Upper lobe of right lung (tissue), 1 donor: ENCODE measurements around the gene OR8S1. TPM values are rescaled to one million over a fixed set of nuclear protein-coding genes. Genes with fewer than 3 reads are reported as not detected.
"Not testable (repeated sequence)": the region's sequence is repeated elsewhere in the genome, so short reads cannot be mapped to it uniquely, and the experiment has no call there.

Source experiments
- ATAC-seq: fragments of 200-7000 bp; cut with Tn5 transposase; one replicate; pipeline ENCODE4 v1.9.1; 2020; ENCODE audit warnings: mild to moderate bottlenecking, moderate library complexity
- DNase-seq: peaks from one replicate; pipeline ENCODE4 v3.0.0-alpha.2; 2020
- H3K27ac ChIP-seq: fragments of 200-600 bp; one replicate; pipeline ENCODE4 v1.8.0; 2022
- H3K27me3 ChIP-seq: fragments of 200-600 bp; one replicate; pipeline ENCODE4 v1.8.0; 2022; ENCODE audit warnings: mild to moderate bottlenecking
- H3K36me3 ChIP-seq: fragments of 200-600 bp; one replicate; pipeline ENCODE4 v1.8.0; 2022
- H3K4me1 ChIP-seq: fragments of 200-600 bp; one replicate; pipeline ENCODE4 v1.8.0; 2022
- H3K4me3 ChIP-seq: fragments of 200-600 bp; one replicate; pipeline ENCODE4 v1.8.0; 2022; ENCODE audit warnings: mild to moderate bottlenecking
- H3K9me3 ChIP-seq: fragments of 200-600 bp; one replicate; pipeline ENCODE4 v1.8.0; 2022
- CTCF ChIP-seq: fragments of 200-600 bp; IDR thresholded peaks from one replicate; pipeline ENCODE4 v1.8.0; 2022; ENCODE audit warnings: antibody characterized with exemption
- intact Hi-C: fragments of 100-400 bp; cut with DNase I; formaldehyde crosslinking; loops from one replicate; pipeline ENCODE4 v1.11.0; 2022
- total RNA-seq: library from RNA; stranded (reverse); fragmentation: NEBNext Ultra II Directional; extraction: Animal tissue kit (Norgen Biotek cat#: 25700); gene quantifications from one replicate; pipeline ENCODE4 v1.2.1, GENCODE V29; 2021
- donor health status: DM: no; HTN: yes; CAD: no; lungs with severe emphysema.

OR8S1 gene
- total RNA-seq, 1 donor from 2014 or later: not detected

GRCh38 chr12:48508987-48509386 lies 16.4 kb upstream of the OR8S1 start:
- Histone ChIP-seq H3K9me3 (no peaks in the 10 kb centered on the region), H3K4me3 (no peak overlapping the region), H3K4me1 (no peaks in the 10 kb centered on the region), H3K27me3 (no peaks in the 10 kb centered on the region), H3K27ac (no peak overlapping the region), H3K36me3 (no peaks in the 10 kb centered on the region)
- no peak for ATAC-seq
- no peak for TF ChIP-seq CTCF
- intact Hi-C loops: no loop called here
- DNase-seq: no peak

DNA sequence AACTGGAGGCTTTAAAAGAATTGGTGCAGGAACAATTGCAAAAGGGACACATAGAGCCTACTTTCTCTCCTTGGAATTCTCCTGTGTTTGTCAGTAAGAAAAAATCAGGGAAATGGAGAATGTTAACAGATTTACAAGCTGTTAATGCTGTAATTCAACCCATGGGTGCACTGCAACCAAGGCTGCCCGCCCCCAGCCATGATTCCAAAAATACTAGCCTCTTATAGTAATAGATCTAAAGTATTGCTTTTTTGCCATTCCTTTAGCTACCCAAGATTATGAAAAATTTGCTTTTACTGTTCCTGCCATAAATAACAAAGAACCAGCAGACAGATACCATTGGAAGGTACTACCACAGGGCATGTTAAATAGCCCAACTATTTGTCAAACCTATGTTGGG lies 15.3 kb upstream of the OR8S1 start:
- Histone ChIP-seq H3K27ac (no peak overlapping the region), H3K27me3 (no peaks in the 10 kb centered on the region), H3K36me3 (no peaks in the 10 kb centered on the region), H3K9me3 (no peaks in the 10 kb centered on the region), H3K4me1 (no peaks in the 10 kb centered on the region), H3K4me3 (no peak overlapping the region)
- intact Hi-C loops: no loop called here
- no peak for DNase-seq
- no peak for TF ChIP-seq CTCF
- no peak for ATAC-seq

- intact Hi-C loops: no loop called here
- no peak for TF ChIP-seq CTCF
- Histone ChIP-seq H3K4me3 (no peak overlapping the region), H3K27me3 (no peaks in the 10 kb centered on the region), H3K4me1 (no peaks in the 10 kb centered on the region), H3K9me3 (no peaks in the 10 kb centered on the region), H3K27ac (no peak overlapping the region), H3K36me3 (no peaks in the 10 kb centered on the region)
- ATAC-seq: no peak
- DNase-seq: no peak
Measured at GRCh38 chr12:48512855-48513254, 12.6 kb upstream of the OR8S1 start.

GRCh38 chr12:48514728-48515127 lies 10.7 kb upstream of the OR8S1 start:
- no peak for DNase-seq
- Histone ChIP-seq H3K27me3 (no peaks in the 10 kb centered on the region), H3K4me3 (no peak overlapping the region), H3K4me1 (no peaks in the 10 kb centered on the region), H3K36me3 (no peaks in the 10 kb centered on the region), H3K27ac (no peak overlapping the region), H3K9me3 (no peaks in the 10 kb centered on the region)
- intact Hi-C loops: no loop called here
- TF ChIP-seq CTCF: no peak
- no peak for ATAC-seq

- ATAC-seq, intact Hi-C loops, H3K36me3 ChIP-seq, H3K9me3 ChIP-seq, H3K27me3 ChIP-seq, DNase-seq, H3K4me3 ChIP-seq, H3K27ac ChIP-seq, H3K4me1 ChIP-seq: not testable (repeated sequence)
Measured at GRCh38 chr12:48520381-48520780, 5.1 kb upstream of the OR8S1 start.

DNA sequence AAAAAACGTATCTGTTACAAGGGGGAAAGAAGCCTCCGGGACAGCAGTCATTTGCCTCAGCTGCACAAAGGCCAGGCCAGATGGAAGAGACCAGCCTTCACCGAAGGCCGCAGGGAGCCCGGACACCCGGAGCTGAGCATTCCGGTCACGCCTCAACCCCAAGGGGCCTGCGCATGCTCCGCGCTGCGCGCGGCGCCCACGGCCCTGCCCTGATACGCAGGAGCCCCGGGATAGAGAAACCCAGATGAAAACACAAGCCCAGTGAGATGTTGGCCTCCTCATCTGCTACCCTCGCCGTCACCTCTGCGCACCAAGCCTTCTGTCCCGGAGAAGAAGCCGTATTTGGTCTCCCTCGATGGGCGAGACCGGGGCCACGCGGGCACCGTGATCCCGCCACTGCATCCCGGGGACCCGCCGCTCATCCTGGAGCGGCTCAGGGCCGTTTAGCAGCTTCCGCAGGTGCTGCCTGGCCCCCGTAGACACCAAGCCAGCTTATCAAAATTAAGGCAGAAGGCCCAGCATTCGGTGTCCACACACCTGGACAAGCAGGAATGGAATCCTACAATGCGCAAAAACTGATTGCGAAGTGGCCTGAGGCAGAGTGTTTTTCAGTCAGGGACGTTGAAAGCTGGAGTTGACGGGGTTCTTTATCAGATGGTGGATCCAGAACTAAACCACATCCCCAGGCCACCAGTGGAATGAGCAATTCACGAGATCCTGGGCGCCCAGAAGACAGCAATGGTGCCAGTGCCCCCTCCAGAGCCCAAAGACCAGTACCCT lies 2.6 kb downstream of the OR8S1 start:
- intact Hi-C loops: no loop called here
- DNase-seq: no peak
- H3K4me3 ChIP-seq: no peak overlapping the region

More for the DNA sequence above, 2.6 kb downstream of the OR8S1 start:
- TF ChIP-seq CTCF: no peak
- Histone ChIP-seq H3K27ac (no peak overlapping the region), H3K36me3 (no peaks in the 10 kb centered on the region), H3K4me1 (no peaks in the 10 kb centered on the region), H3K9me3 (no peaks in the 10 kb centered on the region), H3K27me3 (no peaks in the 10 kb centered on the region)
- no peak for ATAC-seq
